Hepatocyte (in vitro differentiated cells): Measurements from ENCODE around the gene NPIPB8.
"Not testable (repeated sequence)": the region's sequence is repeated elsewhere in the genome, so short reads cannot be mapped to it uniquely, and the experiment has no call there.

Experiments used
- EZH2 ChIP-seq: fragments of 200-600 bp; sonication (generic); IDR thresholded peaks from 2 replicates; pipeline ENCODE4 v1.6.1; 2016; ENCODE audit warnings: antibody characterized with exemption, mild to moderate bottlenecking, borderline replicate concordance
- TF ChIP-seq, protein P1 (sequence below): fragments of 200-600 bp; sonication (generic); IDR thresholded peaks from 2 replicates; pipeline ENCODE4 v1.5.1; 2016; ENCODE audit warnings: antibody characterized with exemption, mild to moderate bottlenecking; ENCODE audit not compliant: poor library complexity

DNA sequence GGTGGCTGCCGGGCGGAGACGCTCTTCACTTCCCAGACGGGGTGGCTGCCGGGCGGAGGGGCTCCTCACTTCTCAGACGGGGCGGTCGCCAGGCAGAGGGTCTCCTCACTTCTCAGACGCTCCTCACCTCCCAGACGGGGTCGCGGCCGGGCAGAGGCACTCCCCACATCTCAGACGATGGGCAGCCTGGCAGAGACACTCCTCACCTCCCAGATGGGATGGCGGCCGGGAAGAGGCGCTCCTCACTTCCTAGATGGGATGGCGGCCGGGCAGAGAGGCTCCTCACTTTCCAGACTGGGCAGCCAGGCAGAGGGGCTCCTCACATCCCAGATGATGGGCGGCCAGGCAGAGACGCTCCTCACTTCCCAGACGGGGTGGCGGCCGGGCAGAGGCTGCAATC is 28.4 kb downstream of the NPIPB8 start:
- TF ChIP-seq EZH2 = not testable (repeated sequence)
- TF ChIP-seq, protein P1, sequence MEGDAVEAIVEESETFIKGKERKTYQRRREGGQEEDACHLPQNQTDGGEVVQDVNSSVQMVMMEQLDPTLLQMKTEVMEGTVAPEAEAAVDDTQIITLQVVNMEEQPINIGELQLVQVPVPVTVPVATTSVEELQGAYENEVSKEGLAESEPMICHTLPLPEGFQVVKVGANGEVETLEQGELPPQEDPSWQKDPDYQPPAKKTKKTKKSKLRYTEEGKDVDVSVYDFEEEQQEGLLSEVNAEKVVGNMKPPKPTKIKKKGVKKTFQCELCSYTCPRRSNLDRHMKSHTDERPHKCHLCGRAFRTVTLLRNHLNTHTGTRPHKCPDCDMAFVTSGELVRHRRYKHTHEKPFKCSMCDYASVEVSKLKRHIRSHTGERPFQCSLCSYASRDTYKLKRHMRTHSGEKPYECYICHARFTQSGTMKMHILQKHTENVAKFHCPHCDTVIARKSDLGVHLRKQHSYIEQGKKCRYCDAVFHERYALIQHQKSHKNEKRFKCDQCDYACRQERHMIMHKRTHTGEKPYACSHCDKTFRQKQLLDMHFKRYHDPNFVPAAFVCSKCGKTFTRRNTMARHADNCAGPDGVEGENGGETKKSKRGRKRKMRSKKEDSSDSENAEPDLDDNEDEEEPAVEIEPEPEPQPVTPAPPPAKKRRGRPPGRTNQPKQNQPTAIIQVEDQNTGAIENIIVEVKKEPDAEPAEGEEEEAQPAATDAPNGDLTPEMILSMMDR = not testable (repeated sequence)
